D341Med (cell line): ENCODE measurements around the gene FAM72B.
"Not testable (repeated sequence)": the region's sequence is repeated elsewhere in the genome, so short reads cannot be mapped to it uniquely, and the experiment has no call there.

Experiments used
- DNase-seq: peaks from one replicate; pipeline ENCODE4 v3.0.0; 2012; ENCODE audit warnings: low spot score

The FAM72B gene

GRCh38 chr1:121200232-121200631, 16.1 kb upstream of the FAM72B start:
- not testable (repeated sequence) for DNase-seq

- not testable (repeated sequence) for DNase-seq
Observed at GRCh38 chr1:121199763-121200162, 15.6 kb upstream of the FAM72B start.

- DNase-seq: not testable (repeated sequence)
Observed at GRCh38 chr1:121197095-121197882, 13.1 kb upstream of the FAM72B start.

GRCh38 chr1:121192512-121192911, 8.4 kb upstream of the FAM72B start:
- not testable (repeated sequence) for DNase-seq

- DNase-seq: not testable (repeated sequence)
Observed at GRCh38 chr1:121187914-121188313, 3.8 kb upstream of the FAM72B start.

GRCh38 chr1:121186191-121186590, 2.1 kb upstream of the FAM72B start:
- DNase-seq: not testable (repeated sequence)

GRCh38 chr1:121185140-121185708, 1.1 kb upstream of the FAM72B start:
- DNase-seq: not testable (repeated sequence)

GRCh38 chr1:121183867-121184266, 273 bp downstream of the FAM72B start:
- DNase-seq: not testable (repeated sequence)

- not testable (repeated sequence) for DNase-seq
Observed at GRCh38 chr1:121178197-121178596, 5.9 kb downstream of the FAM72B start.

- DNase-seq: not testable (repeated sequence)
Observed at GRCh38 chr1:121176649-121177048, 7.5 kb downstream of the FAM72B start.

GRCh38 chr1:121168152-121168668, 15.9 kb downstream of the FAM72B start:
- not testable (repeated sequence) for DNase-seq

GRCh38 chr1:121167225-121167738, 16.9 kb downstream of the FAM72B start:
- not testable (repeated sequence) for DNase-seq

- not testable (repeated sequence) for DNase-seq
Observed at GRCh38 chr1:121165296-121165695, 18.8 kb downstream of the FAM72B start.

GRCh38 chr1:121163850-121164757, 20.0 kb downstream of the FAM72B start:
- not testable (repeated sequence) for DNase-seq

- not testable (repeated sequence) for DNase-seq
Observed at GRCh38 chr1:121161199-121161901, 22.8 kb downstream of the FAM72B start.

GRCh38 chr1:121160118-121160517, 24.0 kb downstream of the FAM72B start:
- DNase-seq: not testable (repeated sequence)

GRCh38 chr1:121157609-121158008, 26.5 kb downstream of the FAM72B start:
- DNase-seq: not testable (repeated sequence)

GRCh38 chr1:121156958-121157603, 27.1 kb downstream of the FAM72B start:
- DNase-seq: not testable (repeated sequence)

- DNase-seq: not testable (repeated sequence)
Observed at GRCh38 chr1:121155671-121156358, 28.3 kb downstream of the FAM72B start.

- not testable (repeated sequence) for DNase-seq
Observed at GRCh38 chr1:121154811-121155210, 29.3 kb downstream of the FAM72B start.
